Breast epithelium (tissue), 3 donors: Measurements from ENCODE around the gene STARD13.

Experiments
- POLR2A ChIP-seq: fragments of 450-650 bp; IDR thresholded peaks from one replicate; pipeline ENCODE4 v1.6.1; 2016; ENCODE audit warnings: antibody characterized with exemption, mild to moderate bottlenecking, moderate library complexity
- TF ChIP-seq, protein P1 (sequence below), 3 donors: fragments of 450-650 bp; IDR thresholded peaks; one replicate each; pipeline ENCODE4 v1.5.1; 2016 to 2017; ENCODE audit warnings: antibody characterized with exemption in 3 of 3, mild to moderate bottlenecking in 3 of 3, moderate library complexity in 3 of 3

DNA sequence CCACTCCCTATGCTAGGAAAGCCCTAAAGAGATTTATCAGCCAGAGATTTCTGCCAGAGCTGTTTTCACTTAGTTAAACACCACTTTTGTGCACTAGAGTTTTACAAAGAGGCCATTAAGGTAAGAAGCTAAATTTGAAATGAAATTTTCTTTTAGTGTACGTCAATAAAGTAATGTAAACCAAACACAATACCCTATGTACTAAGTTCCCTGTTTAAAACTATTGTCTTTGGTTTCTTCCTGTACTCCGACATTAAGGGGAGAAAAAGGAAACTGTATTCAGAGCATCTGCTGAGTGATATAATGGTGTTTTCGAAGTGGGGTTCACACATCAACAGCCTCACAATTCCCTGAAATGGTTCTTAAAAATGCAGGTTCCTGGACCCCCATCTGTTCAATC, 40.7 kb upstream of the STARD13 start:
- TF ChIP-seq, protein P1, sequence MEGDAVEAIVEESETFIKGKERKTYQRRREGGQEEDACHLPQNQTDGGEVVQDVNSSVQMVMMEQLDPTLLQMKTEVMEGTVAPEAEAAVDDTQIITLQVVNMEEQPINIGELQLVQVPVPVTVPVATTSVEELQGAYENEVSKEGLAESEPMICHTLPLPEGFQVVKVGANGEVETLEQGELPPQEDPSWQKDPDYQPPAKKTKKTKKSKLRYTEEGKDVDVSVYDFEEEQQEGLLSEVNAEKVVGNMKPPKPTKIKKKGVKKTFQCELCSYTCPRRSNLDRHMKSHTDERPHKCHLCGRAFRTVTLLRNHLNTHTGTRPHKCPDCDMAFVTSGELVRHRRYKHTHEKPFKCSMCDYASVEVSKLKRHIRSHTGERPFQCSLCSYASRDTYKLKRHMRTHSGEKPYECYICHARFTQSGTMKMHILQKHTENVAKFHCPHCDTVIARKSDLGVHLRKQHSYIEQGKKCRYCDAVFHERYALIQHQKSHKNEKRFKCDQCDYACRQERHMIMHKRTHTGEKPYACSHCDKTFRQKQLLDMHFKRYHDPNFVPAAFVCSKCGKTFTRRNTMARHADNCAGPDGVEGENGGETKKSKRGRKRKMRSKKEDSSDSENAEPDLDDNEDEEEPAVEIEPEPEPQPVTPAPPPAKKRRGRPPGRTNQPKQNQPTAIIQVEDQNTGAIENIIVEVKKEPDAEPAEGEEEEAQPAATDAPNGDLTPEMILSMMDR (IDR thresholded peaks at IDR 0.05): no peak
- TF ChIP-seq POLR2A: no peak
